ENCODE measurements around the gene ARVCF.

- no peak for TF ChIP-seq POLR2AphosphoS5 (IDR thresholded peaks at IDR 0.05)
- no peak for TF ChIP-seq POLR2A (IDR thresholded peaks at IDR 0.05)
- no peak for TF ChIP-seq CTCF (IDR thresholded peaks at IDR 0.05)
These were observed 47.5 kb upstream of the ARVCF start for GRCh38 chr22:20064140-20064480.

Measured in gastroesophageal sphincter (tissue), 3 donors.